Adipocyte (in vitro differentiated cells): ENCODE results near the gene HIP1R.
"Not testable (repeated sequence)": the region's sequence is repeated elsewhere in the genome, so short reads cannot be mapped to it uniquely, and the experiment has no call there.

Experiments used
- DNase-seq: peaks from one replicate; pipeline ENCODE4 v3.0.0-alpha.2; 2015; ENCODE audit warnings: low read depth
- H3K27me3 ChIP-seq: replicated peaks from 2 replicates; pipeline ENCODE4 v1.7.0; 2013; ENCODE audit warnings: mild to moderate bottlenecking, low read length, moderate library complexity; ENCODE audit not compliant: control insufficient read depth, insufficient read depth
- H3K36me3 ChIP-seq: 2 replicates; pipeline ENCODE4 v1.7.0; 2013; ENCODE audit warnings: low read length, mild to moderate bottlenecking, moderate library complexity; ENCODE audit not compliant: control insufficient read depth, insufficient read depth, severe bottlenecking
- H3K4me1 ChIP-seq: 2 replicates; pipeline ENCODE4 v1.7.0; 2013; ENCODE audit warnings: mild to moderate bottlenecking, low read length, moderate library complexity; ENCODE audit not compliant: control insufficient read depth, insufficient read depth
- H3K4me3 ChIP-seq: 2 replicates; pipeline ENCODE4 v1.7.0; 2013; ENCODE audit warnings: mild to moderate bottlenecking, low read length, moderate library complexity
- H3K9ac ChIP-seq: 2 replicates; pipeline ENCODE4 v1.7.0; 2013; ENCODE audit warnings: mild to moderate bottlenecking, low read length, moderate library complexity
- H3K9me3 ChIP-seq: 2 replicates; pipeline ENCODE4 v1.7.0; 2013; ENCODE audit warnings: mild to moderate bottlenecking, low read length, moderate library complexity; ENCODE audit not compliant: control insufficient read depth

HIP1R gene

GRCh38 chr12:122886161-122886560, 50.9 kb downstream of the HIP1R start:
- Histone ChIP-seq H3K9ac (no peak overlapping the region), H3K4me3 (no peak overlapping the region), H3K4me1 (peaks cover 23% of the 10 kb centered on the region), H3K9me3 (no peaks in the 10 kb centered on the region), H3K27me3 (no peaks in the 10 kb centered on the region), H3K36me3 (no peaks in the 10 kb centered on the region)
- DNase-seq: no peak

GRCh38 chr12:122886851-122887818, 51.9 kb downstream of the HIP1R start:
- DNase-seq: no peak
- Histone ChIP-seq H3K9me3 (no peaks in the 10 kb centered on the region), H3K4me3 (no peak overlapping the region), H3K4me1 (peaks cover 33% of the 10 kb centered on the region), H3K9ac (no peak overlapping the region), H3K36me3 (no peaks in the 10 kb centered on the region), H3K27me3 (no peaks in the 10 kb centered on the region)

- Histone ChIP-seq H3K9ac (no peak overlapping the region), H3K9me3 (no peaks in the 10 kb centered on the region), H3K27me3 (no peaks in the 10 kb centered on the region), H3K4me1 (peaks cover 38% of the 10 kb centered on the region), H3K4me3 (no peak overlapping the region), H3K36me3 (no peaks in the 10 kb centered on the region)
- no peak for DNase-seq
Observed at GRCh38 chr12:122887819-122888212, 52.6 kb downstream of the HIP1R start.

GRCh38 chr12:122888232-122888752, 53.0 kb downstream of the HIP1R start:
- Histone ChIP-seq H3K4me3 (no peak overlapping the region), H3K9ac (no peak overlapping the region), H3K9me3 (no peaks in the 10 kb centered on the region), H3K4me1 (peaks cover 38% of the 10 kb centered on the region), H3K36me3 (no peaks in the 10 kb centered on the region), H3K27me3 (no peaks in the 10 kb centered on the region)
- peak; percentile 48 for DNase-seq

GRCh38 chr12:122889761-122890520, 54.7 kb downstream of the HIP1R start:
- no peaks in the 10 kb centered on the region for H3K27me3 ChIP-seq

GRCh38 chr12:122891661-122892525, 56.6 kb downstream of the HIP1R start:
- Histone ChIP-seq H3K27me3 (no peaks in the 10 kb centered on the region), H3K4me1 (peaks cover 44% of the 10 kb centered on the region), H3K36me3 (no peaks in the 10 kb centered on the region), H3K9ac (peak overlapping the region; percentile 53), H3K9me3 (no peaks in the 10 kb centered on the region), H3K4me3 (peak overlapping the region; percentile 69)
- DNase-seq: peak; percentile 74

More at GRCh38 chr12:122889761-122890520, 54.7 kb downstream of the HIP1R start:
- H3K4me3 ChIP-seq: no peak overlapping the region
- H3K9ac ChIP-seq: no peak overlapping the region
- no peak for DNase-seq
- H3K4me1 ChIP-seq: peaks cover 43% of the 10 kb centered on the region
- H3K36me3 ChIP-seq: no peaks in the 10 kb centered on the region
- H3K9me3 ChIP-seq: no peaks in the 10 kb centered on the region

- H3K9me3 ChIP-seq, DNase-seq, H3K27me3 ChIP-seq, H3K4me3 ChIP-seq, H3K36me3 ChIP-seq, H3K9ac ChIP-seq: not testable (repeated sequence)
- peaks cover 44% of the 10 kb centered on the region for H3K4me1 ChIP-seq
Observed at GRCh38 chr12:122892724-122893123, 57.5 kb downstream of the HIP1R start.

GRCh38 chr12:122893208-122894153, 58.2 kb downstream of the HIP1R start:
- Histone ChIP-seq H3K27me3 (no peaks in the 10 kb centered on the region), H3K4me3 (peak overlapping the region; percentile 95), H3K9ac (no peak overlapping the region), H3K36me3 (no peaks in the 10 kb centered on the region), H3K9me3 (no peaks in the 10 kb centered on the region), H3K4me1 (peaks cover 43% of the 10 kb centered on the region)
- no peak for DNase-seq

GRCh38 chr12:122894193-122895121, 59.2 kb downstream of the HIP1R start:
- no peak for DNase-seq
- Histone ChIP-seq H3K9me3 (no peaks in the 10 kb centered on the region), H3K9ac (peak overlapping the region; percentile 95), H3K27me3 (no peaks in the 10 kb centered on the region), H3K4me3 (peak overlapping the region; percentile 95), H3K4me1 (peaks cover 47% of the 10 kb centered on the region), H3K36me3 (no peaks in the 10 kb centered on the region)
